Neuronal stem cell (in vitro differentiated cells): ENCODE data around the gene NAALADL2.

ENCODE experiments used
- DNase-seq: peaks from one replicate; pipeline ENCODE4 v3.0.0-alpha.2; 2013; ENCODE audit warnings: low spot score
- H2AFZ ChIP-seq: one replicate; pipeline ENCODE4 v1.6.1; 2013; ENCODE audit warnings: mild to moderate bottlenecking, low read length, inconsistent platforms
- H2AK5ac ChIP-seq: 2 replicates; pipeline ENCODE4 v1.6.1; 2013; ENCODE audit warnings: low read depth, mild to moderate bottlenecking, inconsistent platforms, low read length, moderate library complexity, mixed read lengths
- H2BK120ac ChIP-seq: 2 replicates; pipeline ENCODE4 v1.6.1; 2013; ENCODE audit warnings: low read depth, mild to moderate bottlenecking, inconsistent platforms, low read length, moderate library complexity, mixed read lengths
- H2BK12ac ChIP-seq: one replicate; pipeline ENCODE4 v1.6.1; 2013; ENCODE audit warnings: low read length, inconsistent platforms
- H2BK15ac ChIP-seq: 2 replicates; pipeline ENCODE4 v1.6.1; 2013; ENCODE audit warnings: mild to moderate bottlenecking, low read length, inconsistent platforms, mixed read lengths
- H2BK5ac ChIP-seq: one replicate; pipeline ENCODE4 v1.6.1; 2013; ENCODE audit warnings: inconsistent platforms, mild to moderate bottlenecking, low read length, moderate library complexity
- H3K14ac ChIP-seq: one replicate; pipeline ENCODE4 v1.6.1; 2013; ENCODE audit warnings: low read length, inconsistent platforms
- H3K18ac ChIP-seq: 2 replicates; pipeline ENCODE4 v1.6.1; 2013; ENCODE audit warnings: low read length, inconsistent platforms
- H3K23ac ChIP-seq: 2 replicates; pipeline ENCODE4 v1.6.1; 2013; ENCODE audit warnings: low read depth, mild to moderate bottlenecking, mixed read lengths, low read length, inconsistent platforms; ENCODE audit not compliant: poor library complexity
- H3K27ac ChIP-seq: replicated peaks from 3 replicates; pipeline ENCODE4 v1.5.1; 2013; ENCODE audit warnings: low read length, inconsistent platforms
- H3K27me3 ChIP-seq, 3 experiments: 2 replicates each; pipeline ENCODE4 v1.6.1; 2013; ENCODE audit warnings: low read length in 3 of 3, mild to moderate bottlenecking in 2 of 3, inconsistent platforms in 1 of 3, low read depth in 1 of 3, mixed read lengths in 1 of 3, moderate library complexity in 1 of 3; ENCODE audit not compliant: control insufficient read depth in 3 of 3, insufficient read depth in 3 of 3
- H3K36me3 ChIP-seq, 2 donors: replicated peaks in 1 of 2; 2 replicates each; pipeline ENCODE4 v1.6.1; 2013; ENCODE audit warnings: low read length in 2 of 2; ENCODE audit not compliant: control insufficient read depth in 2 of 2, insufficient read depth in 2 of 2
- H3K4ac ChIP-seq: 2 replicates; pipeline ENCODE4 v1.6.1; 2013; ENCODE audit warnings: inconsistent platforms, mild to moderate bottlenecking, low read length, moderate library complexity
- H3K4me1 ChIP-seq, 2 donors: 1 replicate in 1 of 2; 2 replicates in 1 of 2; pipeline ENCODE4 v1.6.1; 2013; ENCODE audit warnings: low read length in 2 of 2, low read depth in 1 of 2; ENCODE audit not compliant: control insufficient read depth in 2 of 2, insufficient read depth in 1 of 2
- H3K4me2 ChIP-seq: one replicate; pipeline ENCODE4 v1.6.1; 2013; ENCODE audit warnings: mild to moderate bottlenecking, low read length, inconsistent platforms; ENCODE audit not compliant: insufficient read depth, poor library complexity, severe bottlenecking
- H3K4me3 ChIP-seq, 2 donors: 2 replicates each; pipeline ENCODE4 v1.5.1; 2013; ENCODE audit warnings: low read length in 2 of 2, mild to moderate bottlenecking in 2 of 2, inconsistent platforms in 1 of 2, moderate library complexity in 1 of 2
- H3K79me1 ChIP-seq: one replicate; pipeline ENCODE4 v1.6.1; 2013; ENCODE audit warnings: low read depth, mild to moderate bottlenecking, inconsistent platforms, low read length, moderate library complexity
- H3K9ac ChIP-seq: one replicate; pipeline ENCODE4 v1.6.1; 2013; ENCODE audit warnings: mild to moderate bottlenecking, low read depth, low read length, inconsistent platforms; ENCODE audit not compliant: poor library complexity
- H3K9me3 ChIP-seq, 2 donors: replicated peaks in 1 of 2; 2 replicates each; pipeline versions ENCODE3 to v1.6.1; 2013; ENCODE audit warnings: low read length in 2 of 2, mild to moderate bottlenecking in 2 of 2, inconsistent platforms in 1 of 2, low read depth in 1 of 2, mixed read lengths in 1 of 2, moderate library complexity in 1 of 2; ENCODE audit not compliant: control insufficient read depth in 2 of 2, insufficient read depth in 1 of 2
- H4K8ac ChIP-seq: one replicate; pipeline ENCODE4 v1.6.1; 2013; ENCODE audit warnings: low read depth, mild to moderate bottlenecking, inconsistent platforms, low read length, moderate library complexity
- H4K91ac ChIP-seq: one replicate; pipeline ENCODE4 v1.6.1; 2013; ENCODE audit warnings: low read length, low read depth, mild to moderate bottlenecking, inconsistent platforms; ENCODE audit not compliant: poor library complexity
- WGBS, 2 donors: extraction: QIAGEN DNeasy Blood & Tissue Kit; methylation state at CpG; one replicate each; pipeline ENCODE4 v1.1.7; 2013; ENCODE audit warnings: missing lambda C conversion rate in 2 of 2, mixed read lengths in 1 of 2; ENCODE audit not compliant: insufficient read length in 2 of 2, insufficient replicate concordance in 1 of 2; ENCODE audit errors: extremely low coverage in 2 of 2; 5-methylcytosine and 5-hydroxymethylcytosine counted together

The NAALADL2 gene

GRCh38 chr3:175059788-175060187 is 200.7 kb downstream of the NAALADL2 start:
- H3K23ac ChIP-seq = no peak overlapping the region
- no peak overlapping the region for H2BK15ac ChIP-seq
- H3K79me1 ChIP-seq = no peaks in the 10 kb centered on the region
- DNase-seq = no peak
- no peak overlapping the region for H2BK5ac ChIP-seq
- no peak overlapping the region for H3K18ac ChIP-seq
- H3K27ac ChIP-seq = no peak overlapping the region
- H3K9me3 ChIP-seq = peaks cover 0 to 4% of the 10 kb centered on the region in 2 donors
- H3K27me3 ChIP-seq = no peaks in the 10 kb centered on the region
- no peak overlapping the region for H4K8ac ChIP-seq
- no peak overlapping the region for H3K14ac ChIP-seq
- H3K9ac ChIP-seq = no peak overlapping the region
- no peak overlapping the region for H3K4ac ChIP-seq
- no peaks in the 10 kb centered on the region for H3K36me3 ChIP-seq
- H4K91ac ChIP-seq = no peak overlapping the region
- WGBS, 2 donors = no CpG with 5 or more reads among the region's 4 CpGs
- H3K4me2 ChIP-seq = no peak overlapping the region
- no peak overlapping the region for H2BK120ac ChIP-seq
- no peak overlapping the region for H3K4me3 ChIP-seq
- H2AK5ac ChIP-seq = no peak overlapping the region
- no peak overlapping the region for H2BK12ac ChIP-seq
- H2AFZ ChIP-seq = no peak overlapping the region
- H3K4me1 ChIP-seq = no peaks in the 10 kb centered on the region

DNA sequence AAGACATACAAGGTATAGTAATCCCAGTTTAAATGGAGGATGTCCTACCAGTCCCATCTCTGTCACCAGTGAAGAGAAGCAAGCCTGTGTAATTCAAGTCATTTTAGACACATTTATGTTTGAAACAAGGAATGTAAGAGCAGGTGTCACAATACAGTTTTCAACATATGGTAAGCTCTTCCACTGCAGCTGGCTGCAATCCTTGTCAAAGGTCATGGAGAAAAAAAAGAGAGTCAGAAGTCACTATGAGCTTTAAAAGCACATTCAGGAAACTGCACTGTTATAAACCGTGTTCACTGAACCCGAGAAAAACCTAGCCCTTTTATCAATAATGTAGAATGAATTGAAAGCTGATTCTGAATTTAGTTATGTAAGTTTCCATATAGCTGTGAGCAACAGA is 206.4 kb downstream of the NAALADL2 start:
- H2BK15ac ChIP-seq = no peak overlapping the region
- H3K79me1 ChIP-seq = no peaks in the 10 kb centered on the region
- no peak overlapping the region for H3K27ac ChIP-seq
- peak overlapping the region; percentile 23 for H2AFZ ChIP-seq
- no peak overlapping the region for H2AK5ac ChIP-seq
- H4K91ac ChIP-seq = no peak overlapping the region
- H3K9me3 ChIP-seq = peaks cover 0 to 10% of the 10 kb centered on the region in 2 donors
- no peak overlapping the region for H3K9ac ChIP-seq
- H3K27me3 ChIP-seq = no peaks in the 10 kb centered on the region
- H3K14ac ChIP-seq = no peak overlapping the region
- H3K4ac ChIP-seq = no peak overlapping the region
- DNase-seq = no peak
- H3K4me2 ChIP-seq = no peak overlapping the region
- no peak overlapping the region for H3K18ac ChIP-seq
- H3K36me3 ChIP-seq = no peaks in the 10 kb centered on the region
- WGBS, 2 donors = no CpG with 5 or more reads among the region's 2 CpGs
- H3K4me3 ChIP-seq = no peak overlapping the region
- no peak overlapping the region for H3K23ac ChIP-seq
- H2BK12ac ChIP-seq = no peak overlapping the region
- peaks cover 0 to 8% of the 10 kb centered on the region in 2 donors for H3K4me1 ChIP-seq
- no peak overlapping the region for H2BK120ac ChIP-seq
- no peak overlapping the region for H2BK5ac ChIP-seq
- H4K8ac ChIP-seq = no peak overlapping the region

DNA sequence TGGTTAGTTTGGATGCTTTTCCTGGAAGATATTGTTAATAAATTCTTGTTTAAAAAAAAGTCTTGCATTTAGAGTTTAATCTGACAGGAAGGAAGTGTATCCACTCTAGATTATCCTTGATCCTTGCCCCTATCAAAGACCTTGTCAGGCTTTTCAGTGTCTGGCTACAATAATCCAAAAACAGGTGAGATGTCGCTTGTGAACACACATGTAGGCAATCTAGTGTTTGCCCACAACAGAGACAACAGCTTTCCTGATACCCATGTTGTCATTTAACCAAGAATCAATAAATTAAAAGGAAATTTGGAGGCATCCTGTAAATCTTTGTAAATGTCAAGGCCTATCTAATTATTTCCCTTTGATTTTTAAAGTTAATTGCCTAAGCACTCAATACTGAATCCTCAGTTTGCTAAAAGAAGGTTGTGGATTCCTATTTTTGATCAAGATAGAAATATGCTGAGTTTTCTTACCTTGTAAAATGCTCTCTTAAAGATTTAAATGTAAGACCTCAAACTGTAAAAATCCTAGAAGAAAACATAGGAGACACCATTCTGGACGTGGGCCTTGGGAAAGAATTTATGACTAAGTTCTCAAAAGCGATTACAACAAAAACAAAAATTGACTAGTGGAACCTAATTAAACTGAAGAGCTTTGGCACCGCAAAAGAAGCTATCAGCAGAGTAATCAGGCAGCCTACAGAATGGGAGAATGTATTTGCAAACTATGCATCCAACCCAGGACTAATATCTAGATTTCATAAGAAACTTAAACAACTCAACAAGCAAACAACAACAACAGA is 207.7 kb downstream of the NAALADL2 start:
- no peaks in the 10 kb centered on the region for H3K36me3 ChIP-seq
- H3K27me3 ChIP-seq = no peaks in the 10 kb centered on the region
- no peak overlapping the region for H3K23ac ChIP-seq
- H3K9ac ChIP-seq = no peak overlapping the region
- H3K9me3 ChIP-seq = peaks cover 0 to 10% of the 10 kb centered on the region in 2 donors
- no peak overlapping the region for H3K4me3 ChIP-seq
- H2BK120ac ChIP-seq = no peak overlapping the region
- H4K91ac ChIP-seq = no peak overlapping the region
- H2AK5ac ChIP-seq = no peak overlapping the region
- no peak overlapping the region for H3K4me2 ChIP-seq
- no peak overlapping the region for H2AFZ ChIP-seq
- H2BK5ac ChIP-seq = no peak overlapping the region
- no CpG with 5 or more reads among the region's 4 CpGs for WGBS, 2 donors
- H3K4ac ChIP-seq = no peak overlapping the region
- no peak overlapping the region for H4K8ac ChIP-seq
- no peak for DNase-seq
- H2BK12ac ChIP-seq = no peak overlapping the region
- H3K4me1 ChIP-seq = peaks cover 0 to 8% of the 10 kb centered on the region in 2 donors
- no peaks in the 10 kb centered on the region for H3K79me1 ChIP-seq
- no peak overlapping the region for H3K18ac ChIP-seq
- no peak overlapping the region for H2BK15ac ChIP-seq
- H3K27ac ChIP-seq = no peak overlapping the region
- no peak overlapping the region for H3K14ac ChIP-seq

DNA sequence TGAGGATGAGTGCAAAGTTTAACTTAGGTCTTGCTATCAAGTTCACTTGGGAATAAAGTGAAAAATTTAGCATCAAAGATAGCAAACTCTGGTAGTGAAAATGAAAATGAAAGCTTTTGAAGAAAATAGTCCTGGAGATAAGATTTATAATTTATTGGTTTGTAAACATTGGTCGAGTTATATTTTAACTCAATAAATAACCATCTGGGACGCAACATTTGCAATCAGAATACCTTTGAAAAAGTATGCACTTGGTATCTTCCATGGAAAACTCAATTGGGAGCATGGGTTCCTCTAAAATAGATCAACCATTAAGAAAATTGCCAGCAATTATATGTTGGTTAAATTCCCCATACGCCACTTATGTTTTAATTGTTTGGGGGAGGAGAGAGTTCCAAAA is 209.5 kb downstream of the NAALADL2 start:
- H2BK120ac ChIP-seq = no peak overlapping the region
- no peak overlapping the region for H2BK12ac ChIP-seq
- no peak overlapping the region for H3K23ac ChIP-seq
- no peak overlapping the region for H4K91ac ChIP-seq
- H3K9me3 ChIP-seq = peaks cover 0 to 10% of the 10 kb centered on the region in 2 donors
- no CpG with 5 or more reads among the region's 3 CpGs for WGBS, 2 donors
- no peak overlapping the region for H2AFZ ChIP-seq
- no peaks in the 10 kb centered on the region for H3K27me3 ChIP-seq
- H3K79me1 ChIP-seq = no peaks in the 10 kb centered on the region
- no peak overlapping the region for H3K27ac ChIP-seq
- no peaks in the 10 kb centered on the region for H3K36me3 ChIP-seq
- no peak overlapping the region for H3K4ac ChIP-seq
- H3K18ac ChIP-seq = no peak overlapping the region
- no peak for DNase-seq
- no peak overlapping the region for H3K9ac ChIP-seq
- no peak overlapping the region for H4K8ac ChIP-seq
- H2AK5ac ChIP-seq = no peak overlapping the region
- H2BK15ac ChIP-seq = no peak overlapping the region
- no peak overlapping the region for H3K14ac ChIP-seq
- H3K4me2 ChIP-seq = no peak overlapping the region
- no peak overlapping the region for H3K4me3 ChIP-seq
- H2BK5ac ChIP-seq = no peak overlapping the region
- H3K4me1 ChIP-seq = peaks cover 0 to 12% of the 10 kb centered on the region in 2 donors
